BE2C (cell line): ENCODE results near the gene IGFLR1.
"Not testable (repeated sequence)": the region's sequence is repeated elsewhere in the genome, so short reads cannot be mapped to it uniquely, and the experiment has no call there.

Experiments used
- DNase-seq: peaks from one replicate; pipeline ENCODE4 v3.0.0-alpha.2; 2020
- H3K27me3 ChIP-seq: fragments of 250-450 bp; sonication (Bioruptor Pico); 2 replicates; pipeline ENCODE4 v1.5.1; 2020; ENCODE audit warnings: mild to moderate bottlenecking
- H3K36me3 ChIP-seq: fragments of 250-450 bp; sonication (Bioruptor Pico); 2 replicates; pipeline ENCODE4 v1.5.1; 2020; ENCODE audit warnings: mild to moderate bottlenecking
- H3K4me1 ChIP-seq: fragments of 250-450 bp; sonication (Bioruptor Pico); 2 replicates; pipeline ENCODE4 v1.5.1; 2020
- H3K4me3 ChIP-seq: 2 replicates; pipeline ENCODE4 v1.5.1; 2011; ENCODE audit warnings: low read depth, low read length
- H3K9me3 ChIP-seq: fragments of 250-450 bp; sonication (Bioruptor Pico); 2 replicates; pipeline ENCODE4 v1.5.1; 2020
- CTCF ChIP-seq: IDR thresholded peaks from 2 replicates; pipeline ENCODE4 v1.5.1; 2012; ENCODE audit warnings: mild to moderate bottlenecking, low read depth, low read length

The IGFLR1 gene

GRCh38 chr19:35727053-35727955, 14.9 kb downstream of the IGFLR1 start:
- no peak overlapping the region for H3K4me3 ChIP-seq
- no peaks in the 10 kb centered on the region for H3K4me1 ChIP-seq
- H3K9me3 ChIP-seq = no peaks in the 10 kb centered on the region
- H3K36me3 ChIP-seq = peaks cover 97% of the 10 kb centered on the region
- no peak for TF ChIP-seq CTCF
- DNase-seq = no peak
- no peaks in the 10 kb centered on the region for H3K27me3 ChIP-seq

GRCh38 chr19:35725216-35725861, 16.9 kb downstream of the IGFLR1 start:
- H3K4me3 ChIP-seq = no peak overlapping the region
- no peaks in the 10 kb centered on the region for H3K27me3 ChIP-seq
- TF ChIP-seq CTCF = no peak
- H3K9me3 ChIP-seq = no peaks in the 10 kb centered on the region
- no peaks in the 10 kb centered on the region for H3K4me1 ChIP-seq
- H3K36me3 ChIP-seq = peaks cover 88% of the 10 kb centered on the region
- no peak for DNase-seq

- TF ChIP-seq CTCF = no peak
- no peaks in the 10 kb centered on the region for H3K4me1 ChIP-seq
- H3K9me3 ChIP-seq = no peaks in the 10 kb centered on the region
- no peak overlapping the region for H3K4me3 ChIP-seq
- no peak for DNase-seq
- peaks cover 88% of the 10 kb centered on the region for H3K36me3 ChIP-seq
- no peaks in the 10 kb centered on the region for H3K27me3 ChIP-seq
These were observed 17.7 kb downstream of the IGFLR1 start for GRCh38 chr19:35724560-35724959.

- H3K9me3 ChIP-seq, DNase-seq, H3K4me1 ChIP-seq, H3K27me3 ChIP-seq, H3K4me3 ChIP-seq: not testable (repeated sequence)
- peaks cover 84% of the 10 kb centered on the region for H3K36me3 ChIP-seq
These were observed 18.1 kb downstream of the IGFLR1 start for GRCh38 chr19:35724132-35724531.

- no peak for DNase-seq
- Histone ChIP-seq H3K27me3 (no peaks in the 10 kb centered on the region), H3K36me3 (peaks cover 79% of the 10 kb centered on the region), H3K4me1 (no peaks in the 10 kb centered on the region), H3K9me3 (no peaks in the 10 kb centered on the region), H3K4me3 (no peak overlapping the region)
- no peak for TF ChIP-seq CTCF
These were observed 18.6 kb downstream of the IGFLR1 start for GRCh38 chr19:35723671-35724070.

- H3K36me3 ChIP-seq = peaks cover 72% of the 10 kb centered on the region
These were observed 19.4 kb downstream of the IGFLR1 start for GRCh38 chr19:35722897-35723296.

More at GRCh38 chr19:35722897-35723296, 19.4 kb downstream of the IGFLR1 start:
- no peaks in the 10 kb centered on the region for H3K9me3 ChIP-seq
- no peaks in the 10 kb centered on the region for H3K27me3 ChIP-seq
- TF ChIP-seq CTCF = no peak
- no peak overlapping the region for H3K4me3 ChIP-seq
- no peak for DNase-seq
- no peaks in the 10 kb centered on the region for H3K4me1 ChIP-seq
